ENCODE measurements around the gene MLLT3.

DNA sequence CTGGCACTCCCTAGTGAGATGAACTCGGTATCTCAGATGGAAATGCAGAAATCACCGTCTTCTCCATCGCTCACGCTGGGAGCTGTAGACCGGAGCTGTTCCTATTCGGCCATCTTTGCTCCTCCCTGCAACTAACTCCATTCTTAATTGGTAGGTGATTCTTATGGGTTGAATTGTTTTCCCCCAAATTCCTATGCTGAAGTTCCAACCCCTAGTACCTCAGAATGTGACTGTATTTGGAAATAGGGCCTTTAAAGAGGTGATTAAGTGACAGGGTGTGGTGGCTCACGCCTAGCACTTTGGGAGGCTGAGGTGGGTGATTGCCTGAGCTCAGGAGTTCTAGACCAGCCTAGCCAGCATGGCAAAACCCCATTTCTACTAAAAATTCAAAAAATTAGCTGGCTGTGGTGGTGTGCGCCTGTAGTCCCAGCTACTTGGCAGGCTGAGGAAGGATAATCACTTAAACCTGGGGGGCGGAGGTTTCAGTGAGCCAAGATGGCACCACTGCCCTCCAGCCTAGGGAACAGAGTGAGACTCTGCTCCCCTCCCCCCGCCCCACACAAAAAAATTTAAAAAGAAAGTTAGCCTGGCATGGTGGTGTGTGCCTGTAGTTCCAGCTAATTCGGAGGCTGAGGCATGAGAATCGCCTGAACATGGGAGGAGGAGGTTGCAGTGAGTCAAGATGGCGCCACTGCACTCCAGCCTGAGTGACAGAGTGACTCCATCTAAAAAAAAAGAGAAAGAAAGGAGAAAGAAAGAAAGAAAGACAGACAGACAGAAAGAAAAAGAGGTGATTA lies 36.6 kb upstream of the MLLT3 start:
- TF ChIP-seq POLR2A (IDR thresholded peaks at IDR 0.05; ENCODE audit: low read length) (no peak), GATA1 (IDR thresholded peaks at IDR 0.05; ENCODE audit: low read depth, low read length) (no peak)

All from erythroblast (primary cell).